ENCODE data around the gene LRRC59. TPM values are rescaled to one million over a fixed set of nuclear protein-coding genes. Genes with fewer than 3 reads are reported as not detected.

LRRC59 gene
- total and polyA plus RNA-seq, 7 donors, result 32.4 to 116 (median 38.8) TPM

- intact Hi-C loops (cut with DNase I), result no loop called here
- peaks cover 0 to 36% (median 30%) of the 10 kb centered on the region in 4 donors for H3K4me1 ChIP-seq
- WGBS, 2 donors, result 1 to 3% methylated on average over 87 of the region's 87 CpGs
- peak; percentile 29 to 78 (median 68) for TF ChIP-seq POLR2AphosphoS5 (IDR thresholded peaks at IDR 0.05)
- no peak for TF ChIP-seq EP300 (IDR thresholded peaks at IDR 0.05)
- TF ChIP-seq POLR2A (IDR thresholded peaks at IDR 0.05), result peak in 1 of 2 donors; percentile 44
- no peak for TF ChIP-seq CTCF (IDR thresholded peaks at IDR 0.05)
- H3K36me3 ChIP-seq, result no peaks in the 10 kb centered on the region
- peak within 1 kb of the TSS; percentile 66 to 82 (median 77) for H3K27ac ChIP-seq
- peak; percentile 91 for DNase-seq
- H3K27me3 ChIP-seq, result no peaks in the 10 kb centered on the region
- peak within 1 kb of the TSS; percentile 72 to 95 (median 84) for H3K4me3 ChIP-seq
- H3K9me3 ChIP-seq, result no peaks in the 10 kb centered on the region
Observed at GRCh38 chr17:50345432-50346312, 51.7 kb downstream of the LRRC59 start, which contains the start of gene XYLT2. Gene XYLT2 (plus strand): TSS chr17:50346126. CDS start chr17:50346141, 15 bp downstream.

GRCh38 chr17:50344731-50345365, 52.5 kb downstream of the LRRC59 start:
- TF ChIP-seq POLR2A (IDR thresholded peaks at IDR 0.05), result no peak
- TF ChIP-seq CTCF (IDR thresholded peaks at IDR 0.05), result no peak
- no peak for TF ChIP-seq POLR2AphosphoS5 (IDR thresholded peaks at IDR 0.05)
- TF ChIP-seq EP300 (IDR thresholded peaks at IDR 0.05), result no peak
- no peaks in the 10 kb centered on the region for H3K27me3 ChIP-seq
- intact Hi-C loops (cut with DNase I), result no loop called here
- H3K9me3 ChIP-seq, result no peaks in the 10 kb centered on the region
- peak; percentile 66 for DNase-seq
- peaks cover 0 to 36% (median 30%) of the 10 kb centered on the region in 4 donors for H3K4me1 ChIP-seq
- peak overlapping the region in 1 of 4 donors; percentile 66 for H3K27ac ChIP-seq
- no peaks in the 10 kb centered on the region for H3K36me3 ChIP-seq
- H3K4me3 ChIP-seq, result no peak overlapping the region
- WGBS, 2 donors, result 34 to 58% methylated on average over 13 of the region's 13 CpGs

- no peak overlapping the region for H3K27ac ChIP-seq
Observed at GRCh38 chr17:50339381-50339780, 57.9 kb downstream of the LRRC59 start.

GRCh38 chr17:50338645-50339044, 58.7 kb downstream of the LRRC59 start:
- H3K36me3 ChIP-seq, result no peaks in the 10 kb centered on the region
- no peak overlapping the region for H3K4me3 ChIP-seq
- no peak for DNase-seq
- intact Hi-C loops (cut with DNase I), result no loop called here
- TF ChIP-seq POLR2A (IDR thresholded peaks at IDR 0.05), result no peak
- TF ChIP-seq POLR2AphosphoS5 (IDR thresholded peaks at IDR 0.05), result no peak
- no peak for TF ChIP-seq CTCF (IDR thresholded peaks at IDR 0.05)
- TF ChIP-seq EP300 (IDR thresholded peaks at IDR 0.05), result no peak
- no peaks in the 10 kb centered on the region for H3K27me3 ChIP-seq
- no peaks in the 10 kb centered on the region for H3K4me1 ChIP-seq
- no peak overlapping the region for H3K27ac ChIP-seq
- H3K9me3 ChIP-seq, result no peaks in the 10 kb centered on the region

More at GRCh38 chr17:50339381-50339780, 57.9 kb downstream of the LRRC59 start:
- no peak for DNase-seq
- Histone ChIP-seq H3K36me3 (no peaks in the 10 kb centered on the region), H3K4me3 (no peak overlapping the region), H3K27me3 (no peaks in the 10 kb centered on the region), H3K4me1 (no peaks in the 10 kb centered on the region), H3K9me3 (no peaks in the 10 kb centered on the region)
- intact Hi-C loops (cut with DNase I), result no loop called here
- TF ChIP-seq POLR2A (IDR thresholded peaks at IDR 0.05) (no peak), CTCF (IDR thresholded peaks at IDR 0.05) (no peak), EP300 (IDR thresholded peaks at IDR 0.05) (no peak), POLR2AphosphoS5 (IDR thresholded peaks at IDR 0.05) (no peak)

Measured in sigmoid colon (tissue), 7 donors.